Adipose tissue (tissue), 3 donors: ENCODE results near the gene EME2. TPM values are rescaled to one million over a fixed set of nuclear protein-coding genes. Genes with fewer than 3 reads are reported as not detected.

ENCODE experiments used
- H3K27ac ChIP-seq: one replicate; pipeline ENCODE4 v1.5.1; 2013; ENCODE audit warnings: low read depth, low read length
- WGBS, 3 donors: extraction: QIAGEN DNeasy Blood & Tissue Kit; methylation state at CpG; one replicate each; pipeline ENCODE4 v1.1.7; 2013; 5-methylcytosine and 5-hydroxymethylcytosine counted together
- polyA plus RNA-seq, 3 donors: library from polyadenylated mRNA; stranded (reverse); fragments of 200-250 nt; gene quantifications; one replicate each; pipeline ENCODE4 v1.2.3, GENCODE V29; 2013
- donor health status: healthy with polysubstance abuse.
- donor health status: Bipolar disorder and iron deficiency.
- donor health status: healthy.

Gene EME2
- polyA plus RNA-seq, 3 donors, result 4.6 to 8.0 (median 7.7) TPM

GRCh38 chr16:1762879-1763520 is 9.6 kb upstream of the EME2 start:
- H3K27ac ChIP-seq, result no peak overlapping the region
- 87 to 89% (median 88%) methylated on average over 23 to 24 of the region's 24 CpGs for WGBS, 3 donors

- WGBS, 3 donors, result 82 to 85% (median 84%) methylated on average over 60 to 81 of the region's 81 CpGs
- no peak overlapping the region for H3K27ac ChIP-seq
These were observed 8.8 kb upstream of the EME2 start for GRCh38 chr16:1763521-1764511.

- 94% methylated on average over 21 of the region's 21 CpGs for WGBS, 3 donors
- no peak overlapping the region for H3K27ac ChIP-seq
These were observed 7.6 kb upstream of the EME2 start for GRCh38 chr16:1764971-1765370.

- 89 to 91% (median 90%) methylated on average over 22 of the region's 22 CpGs for WGBS, 3 donors
- H3K27ac ChIP-seq, result no peak overlapping the region
These were observed 6.8 kb upstream of the EME2 start for GRCh38 chr16:1765826-1766225.

- WGBS, 3 donors, result 89 to 92% (median 91%) methylated on average over 19 of the region's 19 CpGs
- H3K27ac ChIP-seq, result no peak overlapping the region
These were observed 6.4 kb upstream of the EME2 start for GRCh38 chr16:1766231-1766630.

- H3K27ac ChIP-seq, result no peak overlapping the region
- WGBS, 3 donors, result 86 to 93% (median 91%) methylated on average over 18 of the region's 18 CpGs
These were observed 5.9 kb upstream of the EME2 start for GRCh38 chr16:1766701-1767100.

GRCh38 chr16:1767116-1767994 is 5.3 kb upstream of the EME2 start:
- H3K27ac ChIP-seq, result no peak overlapping the region
- WGBS, 3 donors, result 91 to 94% (median 93%) methylated on average over 40 to 42 of the region's 42 CpGs

GRCh38 chr16:1768061-1768766 is 4.4 kb upstream of the EME2 start:
- WGBS, 3 donors, result 87 to 90% (median 89%) methylated on average over 36 to 41 of the region's 41 CpGs
- no peak overlapping the region for H3K27ac ChIP-seq

- 77 to 87% (median 83%) methylated on average over 23 to 25 of the region's 26 CpGs for WGBS, 3 donors
These were observed 3.7 kb upstream of the EME2 start for GRCh38 chr16:1768767-1769401.

GRCh38 chr16:1769402-1770300 is 3.0 kb upstream of the EME2 start:
- H3K27ac ChIP-seq, result no peak overlapping the region
- 80 to 85% (median 82%) methylated on average over 25 to 27 of the region's 27 CpGs for WGBS, 3 donors

More at GRCh38 chr16:1768767-1769401, 3.7 kb upstream of the EME2 start:
- no peak overlapping the region for H3K27ac ChIP-seq

GRCh38 chr16:1770328-1771187 is 2.1 kb upstream of the EME2 start:
- WGBS, 3 donors, result 5 to 11% (median 9%) methylated on average over 79 to 81 of the region's 81 CpGs
- no peak overlapping the region for H3K27ac ChIP-seq

- WGBS, 3 donors, result 1% methylated on average over 43 to 79 of the region's 79 CpGs
- no peak within 1 kb of the TSS for H3K27ac ChIP-seq
These were observed 1.3 kb upstream of the EME2 start, which contains the start of gene NME3 for GRCh38 chr16:1771188-1771863. TSS of gene NME3 (minus strand) at chr16:1771543. CDS start at chr16:1771534, 9 bp downstream.

GRCh38 chr16:1771864-1772361 is 697 bp upstream of the EME2 start:
- 12 to 18% (median 17%) methylated on average over 22 of the region's 22 CpGs for WGBS, 3 donors
- H3K27ac ChIP-seq, result no peak overlapping the region

GRCh38 chr16:1772908-1773702 is 495 bp downstream of the EME2 start, which contains the start of gene MRPS34:
TSS of gene MRPS34 (minus strand) at chr16:1773134. CDS start at chr16:1773119, 15 bp downstream.
- H3K27ac ChIP-seq, result no peak within 1 kb of the TSS
- WGBS, 3 donors, result 0% methylated on average over 91 to 108 of the region's 108 CpGs
